Stimulated activated CD4-positive, alpha-beta T cell treated with anti-CD3 and anti-CD28 coated beads, Interleukin-15, amount 100 ng/mL, for 1 hour (primary cell): Measurements from ENCODE around the gene PALD1.
"Not testable (repeated sequence)": the region's sequence is repeated elsewhere in the genome, so short reads cannot be mapped to it uniquely, and the experiment has no call there.

Source experiments
- DNase-seq, 2 donors: peaks; one replicate each; pipeline ENCODE4 v3.0.0-alpha.2; 2020; ENCODE audit warnings: low read depth in 1 of 2, low spot score in 1 of 2

The PALD1 gene

GRCh38 chr10:70568781-70569495 is 90.4 kb downstream of the PALD1 start:
- DNase-seq = no peak

GRCh38 chr10:70571236-70571635 is 92.7 kb downstream of the PALD1 start:
- DNase-seq = no peak

- no peak for DNase-seq
Observed at GRCh38 chr10:70571636-70572439, 93.3 kb downstream of the PALD1 start.

GRCh38 chr10:70573599-70574506 is 95.3 kb downstream of the PALD1 start:
- no peak for DNase-seq

- no peak for DNase-seq
Observed at GRCh38 chr10:70575486-70575873, 96.9 kb downstream of the PALD1 start.

- no peak for DNase-seq
Observed at GRCh38 chr10:70575874-70576802, 97.6 kb downstream of the PALD1 start.

GRCh38 chr10:70576803-70577517 is 98.4 kb downstream of the PALD1 start:
- DNase-seq = no peak

- peak in 1 of 2 donors; percentile 20 for DNase-seq
Observed at GRCh38 chr10:70578371-70578947, 99.9 kb downstream of the PALD1 start.

- DNase-seq = no peak
Observed at GRCh38 chr10:70579234-70580002, 100.9 kb downstream of the PALD1 start.

- not testable (repeated sequence) for DNase-seq
Observed at GRCh38 chr10:70581176-70581575, 102.6 kb downstream of the PALD1 start.

GRCh38 chr10:70582793-70583668 is 104.5 kb downstream of the PALD1 start:
- DNase-seq = no peak

GRCh38 chr10:70583669-70584037 is 105.1 kb downstream of the PALD1 start:
- no peak for DNase-seq

GRCh38 chr10:70584366-70584765 is 105.8 kb downstream of the PALD1 start:
- DNase-seq = no peak

GRCh38 chr10:70584909-70585544 is 106.5 kb downstream of the PALD1 start:
- no peak for DNase-seq

GRCh38 chr10:70585578-70586169 is 107.1 kb downstream of the PALD1 start:
- no peak for DNase-seq

GRCh38 chr10:70586348-70586930 is 107.9 kb downstream of the PALD1 start:
- DNase-seq = no peak
